ENCODE data around the gene MRPS5. TPM values are rescaled to one million over a fixed set of nuclear protein-coding genes. Genes with fewer than 3 reads are reported as not detected.

Gene MRPS5
- total and polyA plus RNA-seq, 4 donors: 21.7 to 72.9 (median 57.0) TPM

DNA sequence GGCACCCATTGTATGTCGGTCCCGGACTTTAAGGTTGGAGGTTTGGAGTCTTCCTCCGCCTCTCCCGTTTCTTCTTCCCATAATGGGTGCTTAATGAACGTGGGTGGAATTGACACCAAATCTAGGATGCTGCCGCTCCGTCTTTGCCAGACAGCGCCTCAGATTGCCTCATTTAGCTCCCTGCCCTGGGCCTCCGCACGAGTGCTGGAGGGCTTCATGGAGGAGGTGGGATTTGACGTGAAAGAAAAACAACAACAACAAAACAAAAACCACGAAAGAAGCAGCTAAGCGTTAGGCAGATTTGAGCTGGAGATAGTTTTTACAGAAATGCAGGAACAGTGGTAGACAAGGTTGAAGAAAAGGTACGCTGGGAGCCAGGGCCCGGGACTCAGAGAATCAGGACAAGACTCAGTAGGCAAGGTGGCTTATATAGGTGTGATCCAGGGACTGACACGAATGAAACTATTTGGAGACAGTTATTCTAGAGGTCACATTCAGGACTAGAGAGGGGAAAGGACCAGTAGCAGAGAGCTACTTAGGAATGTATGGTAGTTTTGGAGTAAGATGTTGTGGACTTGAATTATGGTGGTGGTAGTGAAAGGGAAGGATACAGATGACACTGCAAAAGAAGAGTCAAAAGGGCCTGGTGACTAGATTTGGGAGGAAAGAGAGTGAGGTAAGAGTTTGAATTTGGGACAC lies 44.6 kb upstream of the MRPS5 start:
- H3K27me3 ChIP-seq (ENCODE audit: control insufficient read depth in 4 of 4, insufficient read depth in 4 of 4, low read length in 3 of 4): no peaks in the 10 kb centered on the region
- peak overlapping the region in 1 of 2 donors; percentile 94 for H3K27ac ChIP-seq (ENCODE audit: low read depth in 1 of 2, low read length in 2 of 2)
- peaks cover 0 to 1% (median 0%) of the 10 kb centered on the region in 4 donors for H3K9me3 ChIP-seq (ENCODE audit: control insufficient read depth in 4 of 4, low read length in 3 of 4)
- no peaks in the 10 kb centered on the region for H3K36me3 ChIP-seq (ENCODE audit: control insufficient read depth in 4 of 4, insufficient read depth in 3 of 4, low read depth in 1 of 4, low read length in 3 of 4)
- H3K4me1 ChIP-seq (ENCODE audit: control insufficient read depth in 4 of 4, insufficient read depth in 4 of 4, low read length in 3 of 4): peaks cover 2 to 19% (median 18%) of the 10 kb centered on the region in 4 donors
- H3K9ac ChIP-seq (ENCODE audit: low read depth in 1 of 2, low read length in 2 of 2): peak overlapping the region; percentile 75 to 91
- H3K4me3 ChIP-seq (ENCODE audit: low read depth in 1 of 3, low read length in 3 of 3): peak overlapping the region; percentile 85 to 100 (median 96)
- WGBS: 10% methylated on average over 16 of the region's 16 CpGs
- TF ChIP-seq FOXA2 (IDR thresholded peaks at IDR 0.05): no peak
- no peak for TF ChIP-seq JUND (IDR thresholded peaks at IDR 0.05)
- no peak for TF ChIP-seq REST (IDR thresholded peaks at IDR 0.05)
- no peak for TF ChIP-seq RAD21 (IDR thresholded peaks at IDR 0.05)
- no peak for TF ChIP-seq MAX (IDR thresholded peaks at IDR 0.05)
- TF ChIP-seq RXRA (IDR thresholded peaks at IDR 0.05): no peak
- TF ChIP-seq, protein P1, sequence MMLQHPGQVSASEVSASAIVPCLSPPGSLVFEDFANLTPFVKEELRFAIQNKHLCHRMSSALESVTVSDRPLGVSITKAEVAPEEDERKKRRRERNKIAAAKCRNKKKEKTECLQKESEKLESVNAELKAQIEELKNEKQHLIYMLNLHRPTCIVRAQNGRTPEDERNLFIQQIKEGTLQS (IDR thresholded peaks at IDR 0.05): no peak
- TF ChIP-seq FOXA1 (IDR thresholded peaks at IDR 0.05): no peak
- no peak for TF ChIP-seq YY1 (IDR thresholded peaks at IDR 0.05)
- no peak for TF ChIP-seq HNF4A (conservative IDR thresholded peaks at IDR 0.05)
- TF ChIP-seq HNF4G (IDR thresholded peaks at IDR 0.05): no peak
- TF ChIP-seq TAF1 (conservative IDR thresholded peaks at IDR 0.05): no peak
- TF ChIP-seq EGR1 (IDR thresholded peaks at IDR 0.05; ENCODE audit: low read depth in 2 of 2): no peak
- TF ChIP-seq CTCF (IDR thresholded peaks at IDR 0.05; ENCODE audit: low read depth, low read length, missing input control): no peak
- TF ChIP-seq, protein P2, sequence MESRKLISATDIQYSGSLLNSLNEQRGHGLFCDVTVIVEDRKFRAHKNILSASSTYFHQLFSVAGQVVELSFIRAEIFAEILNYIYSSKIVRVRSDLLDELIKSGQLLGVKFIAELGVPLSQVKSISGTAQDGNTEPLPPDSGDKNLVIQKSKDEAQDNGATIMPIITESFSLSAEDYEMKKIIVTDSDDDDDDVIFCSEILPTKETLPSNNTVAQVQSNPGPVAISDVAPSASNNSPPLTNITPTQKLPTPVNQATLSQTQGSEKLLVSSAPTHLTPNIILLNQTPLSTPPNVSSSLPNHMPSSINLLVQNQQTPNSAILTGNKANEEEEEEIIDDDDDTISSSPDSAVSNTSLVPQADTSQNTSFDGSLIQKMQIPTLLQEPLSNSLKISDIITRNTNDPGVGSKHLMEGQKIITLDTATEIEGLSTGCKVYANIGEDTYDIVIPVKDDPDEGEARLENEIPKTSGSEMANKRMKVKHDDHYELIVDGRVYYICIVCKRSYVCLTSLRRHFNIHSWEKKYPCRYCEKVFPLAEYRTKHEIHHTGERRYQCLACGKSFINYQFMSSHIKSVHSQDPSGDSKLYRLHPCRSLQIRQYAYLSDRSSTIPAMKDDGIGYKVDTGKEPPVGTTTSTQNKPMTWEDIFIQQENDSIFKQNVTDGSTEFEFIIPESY (IDR thresholded peaks at IDR 0.05): no peak
- no peak for TF ChIP-seq NR2F2 (IDR thresholded peaks at IDR 0.05)
- TF ChIP-seq GABPA (IDR thresholded peaks at IDR 0.05 in 1 of 2, conservative IDR thresholded peaks at IDR 0.05 in 1 of 2): no peak
- TF ChIP-seq SP1 (IDR thresholded peaks at IDR 0.05): no peak
- DNase-seq (ENCODE audit: low spot score): no peak
